ENCODE data around the gene PDILT.

Gene PDILT

GRCh38 chr16:20369452-20370054 lies 35.0 kb downstream of the PDILT start:
- no peak for DNase-seq
- H3K4me3 ChIP-seq (ENCODE audit: low read depth, low read length): no peak overlapping the region
- H3K36me3 ChIP-seq: no peaks in the 10 kb centered on the region
- no peaks in the 10 kb centered on the region for H3K9me3 ChIP-seq
- H3K4me1 ChIP-seq: no peaks in the 10 kb centered on the region
- TF ChIP-seq CTCF (IDR thresholded peaks at IDR 0.05; ENCODE audit: low read depth, low read length): no peak
- H3K27me3 ChIP-seq: no peaks in the 10 kb centered on the region

- H3K4me3 ChIP-seq (ENCODE audit: low read depth, low read length): no peak overlapping the region
- H3K4me1 ChIP-seq: no peaks in the 10 kb centered on the region
- no peak for DNase-seq
- H3K27me3 ChIP-seq: no peaks in the 10 kb centered on the region
- no peaks in the 10 kb centered on the region for H3K9me3 ChIP-seq
- TF ChIP-seq CTCF (IDR thresholded peaks at IDR 0.05; ENCODE audit: low read depth, low read length): no peak
- no peaks in the 10 kb centered on the region for H3K36me3 ChIP-seq
These were observed 40.5 kb downstream of the PDILT start for GRCh38 chr16:20364051-20364450.

GRCh38 chr16:20363191-20363590 lies 41.3 kb downstream of the PDILT start:
- Histone ChIP-seq H3K4me1 (no peaks in the 10 kb centered on the region), H3K27me3 (no peaks in the 10 kb centered on the region), H3K4me3 (ENCODE audit: low read depth, low read length) (no peak overlapping the region), H3K9me3 (no peaks in the 10 kb centered on the region), H3K36me3 (no peaks in the 10 kb centered on the region)
- DNase-seq: no peak
- TF ChIP-seq CTCF (IDR thresholded peaks at IDR 0.05; ENCODE audit: low read depth, low read length): no peak

- Histone ChIP-seq H3K36me3 (no peaks in the 10 kb centered on the region), H3K27me3 (no peaks in the 10 kb centered on the region), H3K4me3 (ENCODE audit: low read depth, low read length) (no peak overlapping the region), H3K4me1 (no peaks in the 10 kb centered on the region), H3K9me3 (no peaks in the 10 kb centered on the region)
- DNase-seq: no peak
- 0 out of 2 replicates have a peak, but pooled peaks have one; percentile 23 for TF ChIP-seq CTCF (IDR thresholded peaks at IDR 0.05; ENCODE audit: low read depth, low read length)
These were observed 44.5 kb downstream of the PDILT start for GRCh38 chr16:20359997-20360396.

- Histone ChIP-seq H3K4me1 (no peaks in the 10 kb centered on the region), H3K4me3 (ENCODE audit: low read depth, low read length) (no peak overlapping the region), H3K36me3 (no peaks in the 10 kb centered on the region), H3K27me3 (no peaks in the 10 kb centered on the region), H3K9me3 (no peaks in the 10 kb centered on the region)
- no peak for TF ChIP-seq CTCF (IDR thresholded peaks at IDR 0.05; ENCODE audit: low read depth, low read length)
- DNase-seq: no peak
These were observed 49.3 kb downstream of the PDILT start for GRCh38 chr16:20355114-20355782.

GRCh38 chr16:20353379-20353778 lies 51.2 kb downstream of the PDILT start:
- H3K4me3 ChIP-seq (ENCODE audit: low read depth, low read length): no peak overlapping the region
- no peak for DNase-seq
- no peaks in the 10 kb centered on the region for H3K27me3 ChIP-seq
- no peak for TF ChIP-seq CTCF (IDR thresholded peaks at IDR 0.05; ENCODE audit: low read depth, low read length)
- no peaks in the 10 kb centered on the region for H3K4me1 ChIP-seq
- H3K36me3 ChIP-seq: no peaks in the 10 kb centered on the region
- no peaks in the 10 kb centered on the region; the same call in 1 of the 2 replicates for H3K9me3 ChIP-seq

Measured in BE2C (cell line).